VCaP (cell line): ENCODE results near the gene IFT74.

ENCODE experiments used
- H3K27ac ChIP-seq: fragments of 450-650 bp; 2 replicates; pipeline ENCODE4 v1.5.1; 2017
- TF ChIP-seq, protein P1 (sequence below): fragments of 450-650 bp; conservative IDR thresholded peaks from 2 replicates; pipeline ENCODE4 v1.5.1; 2017; ENCODE audit warnings: mild to moderate bottlenecking, moderate library complexity

IFT74 gene

DNA sequence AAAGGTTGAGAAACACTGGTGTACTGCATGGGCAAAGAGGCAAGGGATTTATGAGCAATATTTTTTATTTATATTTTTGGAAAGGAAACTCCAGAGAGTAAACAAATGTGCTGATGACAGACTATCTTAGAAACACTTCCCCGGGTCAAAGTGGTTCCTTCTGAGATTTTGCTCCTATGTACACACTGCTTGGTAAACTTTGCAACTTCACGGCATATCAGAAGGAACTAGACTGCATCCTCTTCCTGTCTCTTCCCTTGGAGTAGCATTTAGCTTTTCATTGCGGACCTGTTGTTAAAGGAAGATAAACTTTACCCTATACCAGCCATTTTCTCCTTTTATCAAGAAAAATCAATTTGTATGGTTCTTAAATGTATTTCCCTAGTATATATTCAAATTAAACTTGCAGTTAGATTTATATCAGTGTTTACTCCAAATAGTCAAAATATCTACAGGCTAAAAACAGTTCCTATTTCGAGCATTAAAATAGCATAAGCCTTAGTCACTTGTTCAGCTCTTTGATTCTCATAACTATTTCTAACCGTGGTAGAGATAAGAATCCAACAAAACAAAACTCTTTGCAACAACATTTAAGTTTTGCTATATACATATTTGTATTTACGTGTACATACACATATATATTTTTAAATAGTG, 97.3 kb downstream of the IFT74 start:
- peak overlapping the region; percentile 6; the same call in 1 of the 2 replicates for H3K27ac ChIP-seq
- TF ChIP-seq, protein P1, sequence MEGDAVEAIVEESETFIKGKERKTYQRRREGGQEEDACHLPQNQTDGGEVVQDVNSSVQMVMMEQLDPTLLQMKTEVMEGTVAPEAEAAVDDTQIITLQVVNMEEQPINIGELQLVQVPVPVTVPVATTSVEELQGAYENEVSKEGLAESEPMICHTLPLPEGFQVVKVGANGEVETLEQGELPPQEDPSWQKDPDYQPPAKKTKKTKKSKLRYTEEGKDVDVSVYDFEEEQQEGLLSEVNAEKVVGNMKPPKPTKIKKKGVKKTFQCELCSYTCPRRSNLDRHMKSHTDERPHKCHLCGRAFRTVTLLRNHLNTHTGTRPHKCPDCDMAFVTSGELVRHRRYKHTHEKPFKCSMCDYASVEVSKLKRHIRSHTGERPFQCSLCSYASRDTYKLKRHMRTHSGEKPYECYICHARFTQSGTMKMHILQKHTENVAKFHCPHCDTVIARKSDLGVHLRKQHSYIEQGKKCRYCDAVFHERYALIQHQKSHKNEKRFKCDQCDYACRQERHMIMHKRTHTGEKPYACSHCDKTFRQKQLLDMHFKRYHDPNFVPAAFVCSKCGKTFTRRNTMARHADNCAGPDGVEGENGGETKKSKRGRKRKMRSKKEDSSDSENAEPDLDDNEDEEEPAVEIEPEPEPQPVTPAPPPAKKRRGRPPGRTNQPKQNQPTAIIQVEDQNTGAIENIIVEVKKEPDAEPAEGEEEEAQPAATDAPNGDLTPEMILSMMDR, result no peak

DNA sequence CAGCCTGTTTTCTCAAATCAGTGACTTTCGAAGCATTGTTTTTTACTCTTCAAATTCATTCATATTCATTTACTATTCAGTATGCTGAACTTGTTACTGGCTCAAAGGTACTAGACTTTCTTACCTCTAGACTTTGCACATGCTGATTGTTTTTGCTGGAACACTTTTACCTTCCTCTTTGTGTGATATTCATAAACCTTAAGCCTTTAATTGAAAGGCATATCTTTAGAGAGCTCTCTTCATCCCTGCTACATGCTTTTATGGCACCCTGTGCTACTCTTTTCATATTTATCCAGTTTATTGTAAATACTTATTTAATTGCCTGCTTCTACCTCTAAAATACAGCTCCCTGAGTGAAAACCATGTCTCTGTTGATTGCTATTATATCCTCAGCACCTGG, 97.9 kb downstream of the IFT74 start:
- H3K27ac ChIP-seq, result no peak overlapping the region; the same call in 1 of the 2 replicates
- TF ChIP-seq, protein P1, result no peak

DNA sequence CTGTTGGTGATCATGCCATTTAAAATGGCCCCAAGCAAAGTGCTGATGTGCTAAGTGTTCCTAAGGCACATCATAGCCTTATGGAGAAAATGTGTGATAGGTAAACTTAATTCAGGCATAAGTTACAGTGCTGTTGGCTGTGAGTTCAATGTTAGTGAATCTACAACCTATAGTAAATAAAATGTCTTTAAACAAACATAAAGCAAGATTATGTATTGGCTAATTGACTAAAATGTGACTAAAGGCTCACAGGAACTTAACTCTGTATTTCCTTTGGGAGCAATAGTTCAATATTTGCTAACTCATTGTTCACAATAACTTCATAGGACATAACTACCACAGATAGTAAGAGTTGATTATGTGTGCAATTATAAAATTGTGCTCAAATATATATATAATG, 98.6 kb downstream of the IFT74 start:
- no peak overlapping the region for H3K27ac ChIP-seq
- TF ChIP-seq, protein P1, result no peak

DNA sequence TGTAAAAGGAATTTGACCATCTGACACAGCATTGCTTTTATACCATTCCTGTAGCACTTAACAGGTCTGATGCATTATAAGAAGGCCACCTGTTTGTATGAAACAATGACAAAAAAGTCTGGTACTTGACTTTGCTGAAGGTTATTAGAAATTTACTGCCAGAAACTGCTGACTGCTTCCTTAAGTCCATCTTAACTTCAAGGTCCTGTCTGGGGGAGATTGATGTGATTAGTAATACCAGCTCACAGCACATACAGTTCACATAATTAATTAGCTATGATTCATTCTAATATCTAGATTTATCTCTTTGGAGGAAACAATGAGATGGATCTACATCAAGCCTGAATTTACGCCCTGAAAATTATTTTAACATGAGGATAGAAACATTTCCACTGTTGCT, 103.2 kb downstream of the IFT74 start:
- H3K27ac ChIP-seq, result peak overlapping the region; percentile 1; the same call in 1 of the 2 replicates
- TF ChIP-seq, protein P1, result no peak

DNA sequence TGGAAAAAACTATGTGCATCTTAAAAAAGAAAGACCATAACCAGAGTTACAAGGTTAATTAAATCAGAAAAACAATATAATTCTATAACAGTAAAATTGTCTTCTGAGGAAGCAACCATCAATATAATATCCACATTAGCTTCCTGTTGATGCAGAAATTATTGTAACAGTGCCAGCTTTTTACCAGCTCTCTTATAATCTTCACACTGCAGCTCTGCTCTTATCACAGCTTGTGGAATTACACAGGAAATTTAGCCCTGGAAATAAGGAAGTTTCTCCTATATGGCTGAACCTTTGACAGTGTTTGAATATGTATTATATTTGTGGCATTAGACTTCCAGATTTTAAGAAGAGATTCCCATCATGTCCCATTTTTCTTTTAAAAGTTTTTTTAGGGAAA, 103.7 kb downstream of the IFT74 start:
- peak overlapping the region; percentile 1; the same call in 1 of the 2 replicates for H3K27ac ChIP-seq
- TF ChIP-seq, protein P1, result no peak

DNA sequence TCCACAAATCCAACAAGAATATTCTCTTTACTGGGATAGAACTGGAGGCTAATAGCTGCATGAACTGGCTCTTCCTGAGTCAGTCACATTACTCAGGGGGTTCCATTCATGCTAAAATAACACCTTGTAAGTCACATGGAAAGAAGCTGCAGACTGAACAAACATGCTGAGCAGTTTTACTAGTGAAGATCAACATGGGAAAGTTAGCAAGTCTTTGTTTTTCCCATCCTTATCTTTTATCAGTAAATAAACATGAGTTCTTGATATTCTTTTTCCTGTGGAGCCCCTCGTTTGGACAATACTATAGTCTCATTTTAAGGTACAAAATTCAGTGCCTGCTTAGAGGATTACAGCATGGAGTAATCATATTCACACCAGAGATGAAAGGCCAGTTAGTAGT, 109.1 kb downstream of the IFT74 start:
- TF ChIP-seq, protein P1, result no peak
- H3K27ac ChIP-seq, result no peak overlapping the region

DNA sequence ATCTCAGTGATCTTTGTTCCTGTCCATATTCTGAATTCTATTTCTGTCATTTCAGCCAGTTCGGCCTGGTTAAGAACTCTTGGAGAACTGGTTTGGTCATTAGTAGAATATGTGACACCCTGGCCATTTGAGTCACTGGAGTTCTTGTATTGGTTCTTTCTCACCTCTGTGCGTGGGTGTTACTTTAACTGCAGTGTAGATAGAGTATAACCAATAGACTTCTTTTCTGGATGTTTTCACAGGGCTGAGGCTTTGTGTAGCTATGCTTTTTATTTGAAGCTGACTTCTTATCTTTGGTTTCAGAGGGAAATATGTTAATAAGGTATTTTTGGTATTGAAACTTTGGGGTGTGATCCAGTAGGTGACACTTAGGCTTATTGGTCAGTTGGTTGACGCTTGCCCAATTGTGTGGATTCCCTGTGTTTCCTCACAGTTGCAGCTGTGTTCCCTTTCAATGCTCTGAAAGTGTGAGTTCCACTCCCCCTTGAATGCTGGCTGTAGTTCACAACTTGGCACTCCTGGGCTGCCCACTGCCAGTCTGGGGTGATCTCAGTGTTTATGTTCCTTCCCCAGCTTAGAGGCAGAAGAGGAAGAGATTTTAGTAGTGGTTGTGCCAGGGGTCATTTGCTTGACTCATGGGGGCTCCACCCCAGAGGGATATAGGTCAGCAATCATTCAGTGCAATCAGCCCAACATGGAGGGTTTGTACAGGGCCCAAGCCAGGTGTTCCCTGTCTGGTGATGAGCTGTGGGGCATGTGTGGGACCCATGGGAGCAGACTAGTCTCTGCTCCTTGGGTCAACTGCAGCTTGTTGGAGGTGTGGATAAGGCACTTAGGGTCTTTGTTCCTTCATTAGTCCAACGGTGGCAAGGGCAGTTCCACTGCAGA, 117.9 kb downstream of the IFT74 start:
- TF ChIP-seq, protein P1, result no peak

More for the DNA sequence above, 117.9 kb downstream of the IFT74 start:
- H3K27ac ChIP-seq, result no peak overlapping the region
